ENCODE results near the gene CALD1. TPM values are rescaled to one million over a fixed set of nuclear protein-coding genes. Genes with fewer than 3 reads are reported as not detected.

CALD1 gene
- total and polyA plus RNA-seq, 4 donors: 48.0 to 226 (median 95.2) TPM

GRCh38 chr7:134902058-134902457, 122.6 kb downstream of the CALD1 start:
- Histone ChIP-seq H3K4me1 (ENCODE audit: control insufficient read depth in 4 of 4, insufficient read depth in 4 of 4, low read length in 3 of 4) (peaks cover 27 to 68% (median 47%) of the 10 kb centered on the region in 4 donors), H3K9me3 (ENCODE audit: control insufficient read depth in 4 of 4, low read length in 3 of 4) (no peaks in the 10 kb centered on the region), H3K27me3 (ENCODE audit: control insufficient read depth in 4 of 4, insufficient read depth in 4 of 4, low read length in 3 of 4) (no peaks in the 10 kb centered on the region), H3K36me3 (ENCODE audit: control insufficient read depth in 4 of 4, insufficient read depth in 3 of 4, low read depth in 1 of 4, low read length in 3 of 4) (peaks cover 0 to 3% (median 0%) of the 10 kb centered on the region in 4 donors), H3K9ac (ENCODE audit: low read depth in 1 of 2, low read length in 2 of 2) (peak overlapping the region in 1 of 2 donors; percentile 2), H3K27ac (ENCODE audit: low read depth in 1 of 2, low read length in 2 of 2) (peak overlapping the region; percentile 83 to 94), H3K4me3 (ENCODE audit: low read depth in 1 of 3, low read length in 3 of 3) (no peak overlapping the region)
- TF ChIP-seq HNF4G (IDR thresholded peaks at IDR 0.05) (no peak), RXRA (IDR thresholded peaks at IDR 0.05) (peak; percentile 54 to 72), GABPA (IDR thresholded peaks at IDR 0.05 in 1 of 2, conservative IDR thresholded peaks at IDR 0.05 in 1 of 2) (peak in 1 of 2 donors; percentile 1), YY1 (IDR thresholded peaks at IDR 0.05) (no peak), ZBTB33 (IDR thresholded peaks at IDR 0.05) (peak; percentile 5), ATF3 (IDR thresholded peaks at IDR 0.05) (peak; percentile 19), FOXA1 (IDR thresholded peaks at IDR 0.05) (no peak), FOXA2 (IDR thresholded peaks at IDR 0.05) (no peak), HNF4A (conservative IDR thresholded peaks at IDR 0.05) (no peak), CTCF (IDR thresholded peaks at IDR 0.05; ENCODE audit: low read depth, low read length, missing input control) (no peak), SP1 (IDR thresholded peaks at IDR 0.05) (no peak), EGR1 (IDR thresholded peaks at IDR 0.05; ENCODE audit: low read depth in 2 of 2) (no peak), NR2F2 (IDR thresholded peaks at IDR 0.05) (no peak), JUND (IDR thresholded peaks at IDR 0.05) (no peak), REST (IDR thresholded peaks at IDR 0.05) (no peak), MAX (IDR thresholded peaks at IDR 0.05) (peak; percentile 1), RAD21 (IDR thresholded peaks at IDR 0.05) (no peak), TAF1 (conservative IDR thresholded peaks at IDR 0.05) (no peak)
- no peak for DNase-seq (ENCODE audit: low spot score)
- WGBS: 28% methylated on average over 2 of the region's 2 CpGs
